NCI-H2171 (cell line): ENCODE measurements around the gene MND1.

Source experiments
- DNase-seq: peaks from one replicate; lab custom pipeline; 2025; lab: John Stamatoyannopoulos, UW

The MND1 gene, protein sequence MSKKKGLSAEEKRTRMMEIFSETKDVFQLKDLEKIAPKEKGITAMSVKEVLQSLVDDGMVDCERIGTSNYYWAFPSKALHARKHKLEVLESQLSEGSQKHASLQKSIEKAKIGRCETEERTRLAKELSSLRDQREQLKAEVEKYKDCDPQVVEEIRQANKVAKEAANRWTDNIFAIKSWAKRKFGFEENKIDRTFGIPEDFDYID

DNA sequence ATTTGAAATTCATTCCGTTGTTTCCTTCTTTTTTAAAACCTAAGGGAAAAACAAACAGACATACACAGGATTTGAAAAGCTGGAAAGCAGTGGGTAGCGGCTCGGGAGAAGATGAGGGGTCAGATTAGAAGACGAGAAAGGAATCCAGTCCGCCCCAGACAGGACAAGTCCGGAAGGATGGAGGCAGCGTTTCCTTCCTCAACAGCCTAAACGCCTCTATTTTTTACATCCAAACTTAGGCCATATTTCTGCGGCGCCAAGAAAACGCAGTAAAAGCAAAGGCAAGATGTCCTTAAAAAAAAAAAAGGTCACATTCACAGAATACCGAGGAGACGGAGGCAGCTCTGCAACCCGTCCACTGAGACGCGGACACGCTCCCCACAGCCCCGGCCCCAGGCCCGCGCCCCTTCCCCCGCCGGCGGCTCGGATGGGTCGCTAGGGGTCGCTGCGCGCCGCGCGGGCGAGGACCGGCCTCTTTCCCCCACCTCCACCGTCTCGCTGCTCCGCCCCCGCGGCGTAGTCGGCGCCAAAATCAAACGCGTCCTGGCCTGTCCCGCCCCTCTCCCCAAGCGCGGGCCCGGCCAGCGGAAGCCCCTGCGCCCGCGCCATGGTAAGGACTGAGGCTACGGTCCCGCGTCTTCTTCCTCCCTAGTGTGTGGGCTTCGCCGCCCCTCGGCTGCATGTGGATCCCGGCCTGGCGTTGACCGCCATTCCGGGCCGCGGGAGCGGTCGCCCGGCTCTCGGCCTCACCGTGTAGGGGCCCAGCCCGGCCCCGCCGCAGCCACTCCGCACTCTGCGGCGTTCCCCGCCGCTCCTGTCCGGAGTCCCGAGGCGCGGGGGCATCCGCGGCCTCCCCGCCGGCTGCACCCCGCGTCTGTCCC, at the start of gene MND1:
MND1 (plus strand) TSS at position 558 of the 881 bp plus-strand sequence; CDS start at position 608, 50 bp downstream.
- DNase-seq: peak; percentile 75

GRCh38 chr4:153295131-153295755, 49.2 kb upstream of the MND1 start:
- DNase-seq: no peak

DNA sequence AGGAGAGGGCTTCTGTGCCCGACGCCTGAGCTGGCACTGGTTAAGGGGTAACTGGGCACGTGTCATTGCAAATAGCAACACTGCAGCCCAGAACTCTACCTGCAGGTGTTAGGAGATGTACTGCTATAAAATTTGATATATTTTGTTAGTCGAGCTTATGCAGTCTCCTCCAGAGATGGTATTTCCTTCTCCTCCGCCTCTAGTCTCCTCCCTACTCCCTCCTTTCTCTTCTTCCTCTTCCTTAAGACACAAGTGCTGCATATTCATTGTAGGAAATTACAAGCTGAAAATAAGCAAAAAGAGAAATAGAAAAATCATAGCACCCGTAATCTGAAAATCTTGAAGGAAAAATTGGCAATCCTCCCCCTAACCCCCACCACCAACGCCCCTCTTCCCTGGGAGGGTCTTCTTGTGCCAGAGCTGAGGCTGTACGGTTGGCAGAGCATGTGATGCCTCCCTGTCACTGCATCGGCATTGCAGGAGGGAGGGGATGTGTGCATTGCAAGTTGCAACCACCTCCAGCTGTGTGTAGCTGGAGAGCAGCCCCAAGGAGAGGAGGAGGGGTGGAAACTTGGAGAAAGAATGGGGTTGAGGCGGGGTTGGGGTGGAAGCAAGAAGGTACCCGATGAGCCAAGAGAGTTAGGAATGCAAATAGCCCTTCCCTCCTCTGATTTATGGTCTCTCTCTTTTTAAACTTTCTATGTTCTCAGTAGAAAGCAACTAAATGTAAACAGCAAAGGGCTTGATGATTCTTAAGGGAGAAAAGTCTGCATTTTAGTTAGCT, 48.3 kb upstream of the MND1 start:
- DNase-seq: no peak

DNA sequence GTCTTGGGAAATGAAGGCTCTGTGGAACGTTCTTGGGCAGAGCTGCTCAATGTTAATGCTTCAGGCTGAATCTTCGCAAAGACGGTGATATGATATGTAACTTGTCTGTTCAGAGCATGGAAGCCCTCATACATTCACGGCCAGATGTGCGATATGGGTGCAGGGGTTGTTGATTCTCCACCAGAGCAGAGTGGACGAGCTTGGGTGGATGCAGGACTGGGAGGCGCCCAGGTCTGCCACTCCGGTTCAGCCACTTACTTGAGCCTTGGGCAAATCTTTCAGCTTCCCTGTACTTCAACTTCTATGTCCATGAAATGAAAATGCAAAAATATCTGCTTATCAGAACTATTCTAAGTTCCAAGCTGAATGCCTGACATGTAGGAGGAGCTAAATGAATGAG, 47.4 kb upstream of the MND1 start:
- no peak for DNase-seq

DNA sequence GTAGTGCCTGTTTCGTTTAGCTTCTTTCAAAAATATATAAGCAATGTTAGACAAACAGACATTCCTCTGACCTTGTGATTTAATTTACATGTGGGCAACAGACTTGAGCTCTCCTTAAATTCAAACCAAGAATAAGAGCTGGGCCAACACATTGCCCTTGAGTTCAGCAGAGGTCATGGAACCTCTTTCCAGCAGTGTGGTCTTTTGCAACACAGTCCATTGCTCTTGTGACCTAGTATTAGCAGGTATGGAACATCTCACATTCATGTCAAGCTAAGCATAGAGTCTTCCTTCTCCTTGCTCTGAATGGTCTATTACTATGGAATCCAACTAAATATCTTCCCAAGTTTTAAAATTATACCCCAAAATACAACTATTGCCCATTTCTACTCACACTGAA, 33.7 kb upstream of the MND1 start:
- DNase-seq: no peak

DNA sequence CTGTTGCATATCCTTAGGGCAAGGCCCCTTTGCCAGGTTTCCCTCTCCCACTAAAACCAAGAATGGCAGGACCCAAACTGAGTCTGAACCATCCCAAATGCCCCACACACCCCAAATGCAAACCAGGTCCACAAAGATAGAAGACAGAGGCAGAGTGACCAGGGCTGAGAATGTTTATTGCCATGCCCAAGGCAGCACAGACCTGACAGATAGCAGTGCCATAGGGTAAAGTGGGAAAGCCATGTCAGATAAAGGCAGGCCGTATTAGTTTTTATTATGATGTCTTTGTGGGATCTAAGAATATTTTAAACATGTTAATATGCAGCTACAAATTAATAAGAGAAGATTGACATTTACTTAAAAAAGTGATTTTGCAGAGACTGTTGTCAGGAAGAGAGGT, 29.6 kb upstream of the MND1 start:
- no peak for DNase-seq

DNA sequence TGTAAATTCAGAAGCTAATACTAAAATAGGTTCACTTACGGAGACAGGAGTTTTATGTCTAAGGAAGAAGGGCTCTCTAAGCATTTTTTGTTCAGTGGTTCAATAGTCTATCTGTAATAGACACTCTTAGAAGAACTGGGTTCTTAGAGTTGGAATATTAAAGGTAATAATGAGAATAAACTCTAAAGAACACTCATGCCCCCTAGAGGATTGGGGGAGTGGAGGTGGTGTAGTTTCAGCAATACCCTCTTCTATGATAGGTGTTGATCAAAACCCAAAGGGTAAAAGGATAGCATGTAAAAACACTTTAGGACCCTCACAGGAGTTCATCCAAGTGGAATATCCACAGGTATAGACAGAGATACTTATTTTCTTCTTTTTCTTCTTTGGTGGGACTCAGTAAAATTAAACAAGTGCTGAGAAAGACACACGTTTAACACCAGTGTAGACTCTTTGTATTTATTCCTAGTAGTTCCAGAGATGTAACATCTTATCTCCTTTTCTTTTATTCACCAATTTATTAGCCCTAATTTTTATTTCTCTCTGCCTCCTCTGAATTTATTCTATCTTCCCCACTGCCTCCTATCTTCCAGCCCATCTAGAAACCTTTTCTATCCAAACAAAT, 25.7 kb upstream of the MND1 start:
- peak; percentile 12 for DNase-seq

- no peak for DNase-seq
Measured at GRCh38 chr4:153322791-153323190, 21.7 kb upstream of the MND1 start.

GRCh38 chr4:153324046-153324445, 20.4 kb upstream of the MND1 start:
- DNase-seq: no peak

DNA sequence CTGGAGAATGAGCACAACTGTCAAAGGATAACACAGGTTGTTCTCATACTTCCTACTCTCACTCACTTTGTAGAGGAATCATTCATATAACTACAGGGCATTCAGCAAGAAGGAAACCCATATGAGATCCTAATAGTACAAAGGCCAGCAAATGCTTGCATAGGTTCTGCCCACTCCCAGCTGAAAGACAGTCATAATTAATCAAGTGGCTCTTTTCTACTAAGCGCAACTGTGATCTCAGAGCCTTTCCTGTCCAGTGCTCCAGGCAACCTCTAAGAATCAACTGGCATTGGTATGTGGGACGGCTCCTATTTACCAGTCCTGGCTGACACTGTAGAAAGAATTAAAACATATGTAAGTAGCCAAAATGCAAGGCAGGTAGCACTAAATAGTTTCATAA, 18.9 kb upstream of the MND1 start:
- DNase-seq: no peak

DNA sequence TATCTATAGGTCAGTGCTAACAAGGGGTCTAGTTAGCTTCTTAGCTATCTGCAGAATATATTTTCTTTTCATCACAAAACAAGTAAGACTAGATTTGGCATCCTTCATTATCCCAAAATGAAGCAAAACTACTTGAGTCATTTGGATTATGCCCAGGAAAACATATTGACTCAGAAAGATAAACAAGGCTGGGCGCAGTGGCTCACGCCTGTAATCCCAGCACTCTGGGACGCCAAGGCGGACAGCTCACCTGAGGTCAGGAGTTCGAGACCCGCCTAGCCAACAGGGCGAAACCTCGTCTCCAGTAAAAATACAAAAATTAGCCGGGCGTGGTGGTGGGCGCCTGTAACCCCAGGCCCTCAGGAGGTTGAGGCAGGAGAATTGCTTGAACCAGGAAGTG, 18.0 kb upstream of the MND1 start:
- no peak for DNase-seq

DNA sequence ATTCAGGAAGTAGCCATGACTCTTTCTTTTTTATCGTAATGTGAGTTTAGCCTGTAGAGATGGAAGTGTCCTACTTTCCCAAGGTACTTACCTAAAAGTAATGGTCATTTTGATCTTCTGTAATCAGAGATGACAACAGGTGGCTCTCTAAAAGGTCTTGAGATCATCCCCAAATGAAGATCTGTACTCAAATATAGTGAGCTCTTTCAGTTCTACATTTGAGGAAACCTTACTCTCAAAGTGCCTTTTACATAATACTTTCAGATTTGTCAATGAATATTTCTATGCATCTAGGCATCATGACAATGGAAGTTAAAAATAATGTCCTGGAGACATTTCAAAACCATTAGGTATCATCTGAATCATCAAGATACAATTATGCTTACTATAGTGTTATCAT, 17.2 kb upstream of the MND1 start:
- no peak for DNase-seq

DNA sequence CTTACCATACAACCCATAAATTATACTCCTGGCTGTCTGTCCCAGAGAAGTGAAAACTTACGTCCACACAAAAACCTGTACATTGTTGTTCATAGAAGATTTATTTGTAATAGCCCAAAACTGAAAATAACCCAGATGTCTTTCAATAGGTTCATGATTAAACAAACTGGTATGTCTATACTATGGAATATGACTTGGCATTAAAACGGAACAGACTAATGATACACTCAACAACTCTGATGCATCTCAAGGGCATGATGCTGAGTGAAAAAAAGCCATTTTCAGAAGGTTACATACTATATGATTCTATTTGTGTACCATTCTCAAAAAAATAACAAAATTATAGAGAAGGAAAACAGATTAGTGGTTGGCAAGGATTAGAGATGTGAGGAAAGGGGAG, 11.6 kb upstream of the MND1 start:
- DNase-seq: no peak

DNA sequence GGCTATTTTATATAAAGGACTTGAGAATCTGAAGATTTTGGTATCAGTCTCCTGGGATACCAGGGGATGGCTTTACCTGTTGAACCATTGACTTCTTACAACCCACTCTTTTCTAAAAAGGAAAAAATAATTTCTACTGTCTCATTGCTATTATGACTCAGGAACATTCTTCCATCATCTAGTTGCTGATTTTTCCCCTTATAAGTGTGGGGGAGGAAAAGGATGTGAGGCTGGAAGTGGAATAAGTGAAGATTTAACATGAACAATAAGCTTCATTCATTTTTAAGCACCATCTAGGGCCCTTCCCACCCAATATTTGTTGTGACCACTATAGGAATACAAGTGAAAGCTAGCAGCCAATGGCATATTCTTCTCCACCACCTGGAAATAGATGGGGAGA, 10.6 kb upstream of the MND1 start:
- no peak for DNase-seq

- DNase-seq: no peak
Measured at GRCh38 chr4:153335665-153336064, 8.8 kb upstream of the MND1 start.

- DNase-seq: no peak
Measured at GRCh38 chr4:153337686-153338085, 6.8 kb upstream of the MND1 start.

DNA sequence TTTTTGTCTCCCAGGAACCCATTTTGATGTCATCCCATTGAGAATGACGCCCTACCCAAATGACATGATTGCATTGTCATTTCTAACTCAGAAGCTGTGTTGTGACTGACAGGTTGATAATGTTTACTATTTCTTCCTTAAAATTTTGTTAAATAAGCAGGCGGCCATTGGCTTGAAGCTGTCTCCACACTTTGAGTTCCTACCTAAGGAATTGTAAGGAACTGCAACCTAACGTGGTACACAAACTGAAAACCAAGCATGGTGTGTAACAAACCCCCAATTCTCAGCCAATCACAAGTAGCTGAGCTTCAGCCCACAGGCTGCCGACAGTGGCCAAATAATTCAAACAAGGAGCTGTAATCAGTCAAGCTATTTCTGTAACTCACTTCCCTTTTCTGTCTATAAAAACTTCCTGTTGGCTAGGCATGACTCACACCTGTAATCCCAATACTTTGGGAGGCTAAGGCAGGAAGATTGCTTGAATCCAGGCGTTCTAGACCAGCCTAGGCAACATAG, 2.9 kb upstream of the MND1 start:
- DNase-seq: no peak

- no peak for DNase-seq
Measured at GRCh38 chr4:153342751-153343552, 1.5 kb upstream of the MND1 start.

GRCh38 chr4:153345012-153345981, 809 bp downstream of the MND1 start:
- peak; percentile 18 for DNase-seq

DNA sequence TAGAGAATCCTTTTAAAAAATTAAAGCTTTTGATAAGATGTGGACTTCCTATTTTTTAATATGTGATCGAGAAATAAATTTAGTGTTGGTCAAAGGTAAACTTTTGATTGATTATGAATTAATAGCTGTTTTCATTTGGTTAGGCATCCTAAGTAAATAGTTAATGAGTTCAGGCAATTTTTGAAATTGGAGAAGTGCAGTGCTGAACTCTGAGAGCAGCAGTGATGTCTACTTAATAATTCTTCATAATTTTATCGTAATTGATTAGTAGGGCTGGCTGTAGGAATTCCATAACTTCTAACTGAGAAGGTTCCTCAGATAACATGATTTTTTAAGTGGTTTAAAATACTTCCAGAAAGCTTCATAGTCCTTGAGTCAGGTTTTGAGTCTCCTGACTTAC, 1.5 kb downstream of the MND1 start:
- no peak for DNase-seq
